Activated naive CD8-positive, alpha-beta T cell treated with anti-CD3 and anti-CD28 coated beads for 36 hours (primary cell): Measurements from ENCODE around the gene PHLPP1. TPM values are rescaled to one million over a fixed set of nuclear protein-coding genes. Genes with fewer than 3 reads are reported as not detected.

Experiments
- DNase-seq: peaks from one replicate; pipeline ENCODE4 v3.0.0; 2021
- H3K27ac Mint-ChIP-seq: one replicate; pipeline ENCODE4 v1.8.0; 2022; ENCODE audit warnings: mild to moderate bottlenecking, moderate library complexity, mixed read lengths
- H3K27me3 Mint-ChIP-seq: one replicate; pipeline ENCODE4 v1.8.0; 2022; ENCODE audit warnings: mild to moderate bottlenecking, mixed read lengths
- H3K36me3 Mint-ChIP-seq: one replicate; pipeline ENCODE4 v1.8.0; 2021; ENCODE audit warnings: mild to moderate bottlenecking, mixed read lengths
- H3K4me1 Mint-ChIP-seq: one replicate; pipeline ENCODE4 v1.8.0; 2021; ENCODE audit warnings: mixed read lengths
- H3K4me3 Mint-ChIP-seq: one replicate; pipeline ENCODE4 v1.8.0; 2022; ENCODE audit warnings: mild to moderate bottlenecking, moderate library complexity, mixed read lengths
- H3K9me3 Mint-ChIP-seq: one replicate; pipeline ENCODE4 v1.8.0; 2022; ENCODE audit warnings: mixed read lengths
- total RNA-seq, 2 experiments: library from RNA; stranded (reverse); gene quantifications; one replicate each; pipeline ENCODE4 v1.2.3, GENCODE V29; 2021

The PHLPP1 gene
- total RNA-seq, 2 experiments from 2014 or later, result 10.4 to 11.4 TPM

DNA sequence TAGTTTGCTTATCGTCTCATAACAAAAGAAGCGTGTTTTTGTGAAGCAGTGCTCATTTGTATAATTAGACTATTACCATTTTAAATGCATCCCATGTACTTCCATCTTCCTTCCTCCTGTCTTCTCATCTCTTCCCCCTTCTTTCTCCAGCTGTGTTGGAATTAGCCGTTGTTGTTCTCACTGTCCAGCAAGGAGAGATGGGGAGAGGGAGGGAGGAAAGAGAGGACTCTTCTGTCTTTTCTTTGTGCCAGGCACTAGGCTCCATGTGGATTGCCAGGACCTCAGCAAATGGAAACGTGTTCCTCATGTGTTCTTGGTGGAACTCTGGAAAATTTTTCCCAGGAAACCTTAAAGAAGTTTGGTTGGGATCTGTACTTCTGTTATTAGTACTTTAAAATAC, 131.7 kb downstream of the PHLPP1 start:
- no peak for DNase-seq
- Mint-ChIP-seq H3K4me1 (peaks cover 17% of the 10 kb centered on the region), H3K9me3 (no peaks in the 10 kb centered on the region), H3K36me3 (peaks cover 14% of the 10 kb centered on the region), H3K27me3 (no peaks in the 10 kb centered on the region), H3K4me3 (no peak overlapping the region), H3K27ac (no peak overlapping the region)

DNA sequence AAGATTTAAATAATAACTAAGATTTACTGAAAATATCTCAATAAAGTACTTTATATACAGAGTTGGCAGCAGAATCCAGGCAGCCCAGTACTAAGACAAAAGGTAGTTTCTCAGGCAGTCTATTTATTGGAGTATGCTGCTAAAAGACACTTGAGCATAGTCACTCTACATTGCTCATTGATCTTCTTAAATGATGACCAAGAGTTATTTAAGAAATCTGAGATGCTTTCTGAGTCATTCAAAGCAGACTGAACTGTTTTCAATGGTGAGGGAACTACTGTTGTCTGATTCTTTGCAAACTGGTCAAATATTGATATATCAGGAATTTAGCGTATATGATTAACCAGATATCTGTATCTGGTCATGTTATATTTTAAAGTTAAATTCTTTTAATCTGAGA, 133.6 kb downstream of the PHLPP1 start:
- H3K4me1 Mint-ChIP-seq, result peaks cover 14% of the 10 kb centered on the region
- DNase-seq, result no peak
- peaks cover 9% of the 10 kb centered on the region for H3K36me3 Mint-ChIP-seq
- no peak overlapping the region for H3K27ac Mint-ChIP-seq
- H3K4me3 Mint-ChIP-seq, result no peak overlapping the region
- H3K27me3 Mint-ChIP-seq, result no peaks in the 10 kb centered on the region
- no peaks in the 10 kb centered on the region for H3K9me3 Mint-ChIP-seq

DNA sequence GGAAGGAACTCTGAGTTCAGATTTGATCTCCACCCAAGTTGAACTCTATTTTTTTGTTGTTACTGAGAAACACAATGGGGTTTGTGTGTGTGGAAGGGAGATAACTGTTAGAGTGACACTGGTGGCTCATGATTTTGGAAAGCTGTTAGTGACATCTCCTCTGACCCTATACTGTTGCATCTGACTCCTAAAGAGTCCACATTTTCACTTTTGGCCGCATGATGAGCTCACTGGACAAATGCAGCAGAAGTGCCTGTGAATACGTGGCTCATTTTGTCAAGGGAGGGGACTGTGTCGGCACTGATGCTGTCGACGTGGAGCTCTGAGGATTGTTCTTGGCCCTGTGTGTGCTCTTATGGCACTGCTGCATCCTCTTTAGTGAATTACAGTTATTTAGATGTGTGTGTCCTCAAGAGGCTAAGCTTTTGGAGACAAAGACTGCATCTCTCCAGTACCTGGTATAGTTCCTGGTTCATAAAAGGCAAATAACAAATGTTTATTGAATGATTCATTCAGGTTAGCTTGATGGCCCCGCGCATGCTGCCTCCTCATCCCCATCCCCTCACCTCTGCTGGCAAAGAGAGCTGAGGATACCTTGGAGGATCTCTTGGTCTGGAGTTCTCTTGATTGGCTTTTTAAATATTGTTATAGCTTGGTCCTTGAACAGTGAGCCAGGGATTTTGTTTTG, 135.4 kb downstream of the PHLPP1 start:
- Mint-ChIP-seq H3K9me3 (no peaks in the 10 kb centered on the region), H3K27me3 (no peaks in the 10 kb centered on the region), H3K27ac (no peak overlapping the region), H3K36me3 (peaks cover 2% of the 10 kb centered on the region), H3K4me3 (no peak overlapping the region), H3K4me1 (peaks cover 4% of the 10 kb centered on the region)
- no peak for DNase-seq

- Mint-ChIP-seq H3K27me3 (no peaks in the 10 kb centered on the region), H3K4me1 (peaks cover 1% of the 10 kb centered on the region), H3K4me3 (no peak overlapping the region), H3K27ac (no peak overlapping the region), H3K9me3 (no peaks in the 10 kb centered on the region), H3K36me3 (no peaks in the 10 kb centered on the region)
- DNase-seq, result no peak
Measured at GRCh38 chr18:62852851-62853250, 137.5 kb downstream of the PHLPP1 start.

DNA sequence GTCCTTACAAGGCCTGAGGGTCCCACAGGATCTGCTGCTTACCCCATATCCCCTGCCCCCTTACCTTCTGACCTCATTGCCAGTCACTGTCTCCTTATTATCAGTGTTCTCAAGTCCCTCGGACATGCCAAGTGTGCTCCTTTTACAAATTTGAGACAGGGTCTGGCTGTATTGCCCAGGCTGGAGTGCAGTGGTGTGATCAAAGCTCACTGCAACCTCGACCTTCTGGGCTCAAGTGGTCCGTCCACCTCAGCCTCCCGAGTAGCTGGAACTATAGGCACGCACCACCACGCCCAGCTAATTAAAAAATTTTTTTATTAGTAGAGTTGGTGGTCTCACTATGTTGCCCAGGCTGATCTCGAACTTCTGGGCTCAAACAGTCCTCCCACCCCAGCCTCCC, 141.0 kb downstream of the PHLPP1 start:
- no peaks in the 10 kb centered on the region for H3K9me3 Mint-ChIP-seq
- H3K4me1 Mint-ChIP-seq, result peaks cover 1% of the 10 kb centered on the region
- no peak for DNase-seq
- H3K27me3 Mint-ChIP-seq, result no peaks in the 10 kb centered on the region
- H3K27ac Mint-ChIP-seq, result no peak overlapping the region
- H3K36me3 Mint-ChIP-seq, result no peaks in the 10 kb centered on the region
- H3K4me3 Mint-ChIP-seq, result no peak overlapping the region

DNA sequence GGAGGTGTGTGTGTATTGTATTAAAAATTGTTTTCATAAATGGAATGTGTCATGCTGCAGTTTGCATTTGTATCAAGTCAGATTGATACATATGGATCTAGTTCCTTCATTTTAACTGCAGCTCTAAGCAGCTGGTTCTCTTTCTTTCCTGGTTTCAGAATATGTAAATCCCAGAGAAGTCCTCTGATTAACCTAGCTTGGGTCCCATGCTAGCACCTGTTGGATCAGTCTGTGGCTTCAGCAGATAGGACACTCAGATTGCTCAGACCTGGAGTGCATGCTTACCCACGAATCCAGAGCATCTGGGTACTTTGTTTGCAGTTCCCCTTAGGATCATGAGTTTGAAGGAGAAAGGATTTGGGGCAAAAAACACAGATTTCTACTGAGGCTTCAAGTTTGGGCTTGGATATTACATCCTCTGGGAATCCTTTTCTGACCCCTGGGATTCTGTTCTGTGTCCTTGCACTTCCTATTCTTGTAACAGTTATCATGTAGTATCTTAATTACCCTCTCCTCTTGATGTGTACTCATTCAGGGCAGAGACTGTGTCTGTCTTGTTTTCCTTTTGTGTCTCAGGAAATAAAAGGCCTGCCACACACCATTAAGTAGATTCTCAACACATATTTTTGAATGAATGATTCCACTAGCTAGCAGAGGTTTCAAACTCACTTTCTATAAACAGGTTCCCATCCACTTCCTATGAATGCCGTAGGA, 142.1 kb downstream of the PHLPP1 start:
- DNase-seq, result no peak
- Mint-ChIP-seq H3K4me3 (no peak overlapping the region), H3K9me3 (no peaks in the 10 kb centered on the region), H3K4me1 (peaks cover 1% of the 10 kb centered on the region), H3K27me3 (no peaks in the 10 kb centered on the region), H3K27ac (no peak overlapping the region), H3K36me3 (no peaks in the 10 kb centered on the region)

GRCh38 chr18:62860062-62860461, 144.7 kb downstream of the PHLPP1 start:
- Mint-ChIP-seq H3K4me1 (peaks cover 1% of the 10 kb centered on the region), H3K27ac (no peak overlapping the region), H3K27me3 (no peaks in the 10 kb centered on the region), H3K9me3 (no peaks in the 10 kb centered on the region), H3K36me3 (no peaks in the 10 kb centered on the region), H3K4me3 (no peak overlapping the region)
- no peak for DNase-seq

GRCh38 chr18:62862466-62862865, 147.1 kb downstream of the PHLPP1 start:
- DNase-seq, result no peak
- no peak overlapping the region for H3K4me3 Mint-ChIP-seq
- peaks cover 3% of the 10 kb centered on the region for H3K36me3 Mint-ChIP-seq
- H3K9me3 Mint-ChIP-seq, result no peaks in the 10 kb centered on the region
- no peaks in the 10 kb centered on the region for H3K27me3 Mint-ChIP-seq
- no peaks in the 10 kb centered on the region for H3K4me1 Mint-ChIP-seq
- no peak overlapping the region for H3K27ac Mint-ChIP-seq

- no peaks in the 10 kb centered on the region for H3K27me3 Mint-ChIP-seq
- H3K27ac Mint-ChIP-seq, result no peak overlapping the region
- H3K36me3 Mint-ChIP-seq, result peaks cover 3% of the 10 kb centered on the region
- H3K4me1 Mint-ChIP-seq, result peaks cover 2% of the 10 kb centered on the region
- H3K9me3 Mint-ChIP-seq, result no peaks in the 10 kb centered on the region
- no peak for DNase-seq
- H3K4me3 Mint-ChIP-seq, result no peak overlapping the region
Measured at GRCh38 chr18:62863579-62864001, 148.2 kb downstream of the PHLPP1 start.

GRCh38 chr18:62865498-62865897, 150.2 kb downstream of the PHLPP1 start:
- no peaks in the 10 kb centered on the region for H3K9me3 Mint-ChIP-seq
- peaks cover 3% of the 10 kb centered on the region for H3K36me3 Mint-ChIP-seq
- no peak overlapping the region for H3K27ac Mint-ChIP-seq
- no peaks in the 10 kb centered on the region for H3K27me3 Mint-ChIP-seq
- H3K4me3 Mint-ChIP-seq, result no peak overlapping the region
- no peak for DNase-seq
- peaks cover 19% of the 10 kb centered on the region for H3K4me1 Mint-ChIP-seq

DNA sequence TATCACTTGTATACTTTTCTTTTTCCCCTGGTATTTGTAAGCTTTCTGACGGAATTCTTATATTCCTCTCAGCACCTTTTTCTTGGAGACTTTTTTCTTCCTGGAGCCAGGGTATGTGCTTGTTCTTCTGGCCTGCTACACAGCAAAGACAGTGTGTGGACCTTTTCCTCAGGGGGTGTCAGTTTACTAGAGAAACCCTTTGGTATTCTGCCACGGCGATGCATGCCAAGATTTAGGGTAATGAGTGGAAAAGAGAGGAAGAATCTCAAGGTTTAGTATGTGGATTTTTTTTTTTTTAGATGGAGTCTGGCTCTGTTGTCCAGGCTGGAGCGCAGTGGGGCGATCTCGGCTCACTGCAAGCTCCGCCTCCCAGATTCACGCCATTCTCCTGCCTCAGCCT, 152.2 kb downstream of the PHLPP1 start:
- no peaks in the 10 kb centered on the region for H3K9me3 Mint-ChIP-seq
- DNase-seq, result no peak
- H3K36me3 Mint-ChIP-seq, result peaks cover 6% of the 10 kb centered on the region
- peaks cover 21% of the 10 kb centered on the region for H3K4me1 Mint-ChIP-seq
- no peaks in the 10 kb centered on the region for H3K27me3 Mint-ChIP-seq
- no peak overlapping the region for H3K27ac Mint-ChIP-seq
- no peak overlapping the region for H3K4me3 Mint-ChIP-seq

DNA sequence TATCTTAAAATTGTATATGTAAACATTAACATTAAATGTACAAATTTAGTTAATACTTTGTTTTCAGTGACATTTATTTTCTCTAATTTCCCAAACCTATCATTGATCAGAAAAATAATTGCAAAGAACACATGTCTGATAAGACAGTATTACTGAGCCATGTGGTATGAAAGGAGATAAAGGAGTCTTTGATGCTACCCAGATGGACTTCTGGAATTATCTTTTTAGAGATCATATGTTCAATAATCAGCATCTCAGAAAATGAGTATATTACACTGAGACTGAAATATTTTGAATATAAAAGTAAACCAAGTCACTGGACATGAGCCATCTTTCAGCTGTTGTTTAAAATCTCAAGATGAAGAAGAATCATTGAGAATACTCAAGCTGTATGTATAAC, 153.3 kb downstream of the PHLPP1 start:
- H3K4me1 Mint-ChIP-seq, result peaks cover 21% of the 10 kb centered on the region
- H3K36me3 Mint-ChIP-seq, result peaks cover 6% of the 10 kb centered on the region
- no peak overlapping the region for H3K27ac Mint-ChIP-seq
- H3K27me3 Mint-ChIP-seq, result no peaks in the 10 kb centered on the region
- no peak overlapping the region for H3K4me3 Mint-ChIP-seq
- no peaks in the 10 kb centered on the region for H3K9me3 Mint-ChIP-seq
- DNase-seq, result no peak

- H3K4me1 Mint-ChIP-seq, result peaks cover 21% of the 10 kb centered on the region
- H3K9me3 Mint-ChIP-seq, result no peaks in the 10 kb centered on the region
- H3K27me3 Mint-ChIP-seq, result no peaks in the 10 kb centered on the region
- DNase-seq, result no peak
- H3K36me3 Mint-ChIP-seq, result peaks cover 8% of the 10 kb centered on the region
- no peak overlapping the region for H3K4me3 Mint-ChIP-seq
- H3K27ac Mint-ChIP-seq, result no peak overlapping the region
Measured at GRCh38 chr18:62870643-62871042, 155.3 kb downstream of the PHLPP1 start.

DNA sequence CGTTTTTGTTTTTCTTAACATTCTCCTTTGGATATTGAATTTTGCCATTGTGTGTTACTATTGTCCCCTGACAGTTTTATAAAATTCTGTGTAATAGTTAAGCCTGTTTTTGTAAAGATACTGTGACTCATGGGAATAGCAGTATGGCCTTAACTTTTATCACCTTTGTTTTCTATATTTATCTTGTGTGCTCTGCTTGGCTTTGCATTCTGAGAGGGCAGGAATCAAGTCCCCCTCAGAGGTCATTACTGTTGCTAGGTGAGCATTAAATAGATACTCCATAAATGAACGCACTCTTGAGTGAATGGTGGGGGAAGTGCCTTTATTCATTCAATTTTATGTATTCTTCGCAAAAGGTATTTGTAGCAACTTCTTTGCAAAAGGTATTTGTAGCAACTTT, 160.0 kb downstream of the PHLPP1 start:
- Mint-ChIP-seq H3K4me3 (no peak overlapping the region), H3K4me1 (peaks cover 18% of the 10 kb centered on the region), H3K36me3 (peaks cover 6% of the 10 kb centered on the region), H3K27me3 (no peaks in the 10 kb centered on the region), H3K27ac (no peak overlapping the region), H3K9me3 (no peaks in the 10 kb centered on the region)
- DNase-seq, result no peak

DNA sequence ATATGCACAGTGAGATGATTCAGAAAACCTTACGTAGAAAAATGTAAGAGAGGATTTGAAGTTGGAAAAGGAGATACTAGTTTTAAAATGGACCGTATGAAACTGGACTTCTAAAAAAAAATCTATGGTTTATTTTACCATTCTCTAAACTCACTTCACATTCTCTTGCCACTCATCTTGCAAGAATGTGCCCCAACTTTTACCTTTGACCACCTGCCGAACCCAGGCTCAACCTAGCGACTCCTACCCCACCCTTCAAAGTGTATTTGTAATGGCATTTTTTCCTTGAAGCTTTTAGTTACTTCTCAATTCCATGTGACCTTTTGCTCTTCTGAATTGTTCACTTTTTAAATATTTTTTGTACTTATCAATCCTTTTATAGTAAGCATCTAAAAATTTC, 160.8 kb downstream of the PHLPP1 start:
- Mint-ChIP-seq H3K9me3 (no peaks in the 10 kb centered on the region), H3K36me3 (peaks cover 6% of the 10 kb centered on the region), H3K4me3 (no peak overlapping the region), H3K27ac (no peak overlapping the region), H3K27me3 (no peaks in the 10 kb centered on the region), H3K4me1 (peaks cover 16% of the 10 kb centered on the region)
- no peak for DNase-seq

- no peak overlapping the region for H3K27ac Mint-ChIP-seq
- no peaks in the 10 kb centered on the region for H3K9me3 Mint-ChIP-seq
- DNase-seq, result no peak
- peaks cover 22% of the 10 kb centered on the region for H3K4me1 Mint-ChIP-seq
- no peak overlapping the region for H3K4me3 Mint-ChIP-seq
- no peaks in the 10 kb centered on the region for H3K27me3 Mint-ChIP-seq
- H3K36me3 Mint-ChIP-seq, result peaks cover 7% of the 10 kb centered on the region
Measured at GRCh38 chr18:62876828-62877227, 161.5 kb downstream of the PHLPP1 start.
